ENCODE data around the gene IFNE. TPM values are rescaled to one million over a fixed set of nuclear protein-coding genes. Genes with fewer than 3 reads are reported as not detected.

Gene IFNE
- total RNA-seq, 1 experiment from 2014 or later = 3.5 TPM

- ChIA-PET POLR2A (ENCODE audit: unreplicated experiment) (interaction anchor here (0.7 kb wide), 1 partner anchor 282 kb away, joined by 3 read pairs; the partner anchor contains the start of gene MTAP), CTCF (no interaction called here)
- no TSS peak for BruUV-seq (replicated peaks)
- Histone ChIP-seq H3K27me3 (ENCODE audit: insufficient read depth, low read depth) (no peaks in the 10 kb centered on the region), H3K4me1 (replicated peaks; ENCODE audit: insufficient read depth) (no peaks in the 10 kb centered on the region), H4K20me1 (ENCODE audit: insufficient read depth) (no peaks in the 10 kb centered on the region), H3K36me3 (ENCODE audit: low read depth) (no peaks in the 10 kb centered on the region), H3F3A (ENCODE audit: insufficient read depth, low read depth) (peaks cover 2% of the 10 kb centered on the region; the same call in 1 of the 2 replicates), H3K9me2 (ENCODE audit: insufficient read depth) (no peaks in the 10 kb centered on the region), H3K27ac (no peak overlapping the region), H3K4me2 (no peak overlapping the region), H2AFZ (no peak overlapping the region), H3K4me3 (no peak overlapping the region), H3K79me2 (ENCODE audit: low read depth) (0 out of 2 replicates have a peak, but pooled peaks cover 14% of the 10 kb centered on the region), H3K9me3 (ENCODE audit: insufficient read depth, low read depth) (peaks cover 5% of the 10 kb centered on the region; the same call in 1 of the 2 replicates)
- TF ChIP-seq EZH2 (IDR thresholded peaks at IDR 0.05; ENCODE audit: low read depth) (no peak), CTCF (conservative IDR thresholded peaks at IDR 0.05) (no peak)
- DNase-seq = no peak
- intact Hi-C loops (cut with micrococcal nuclease; ENCODE audit: unreplicated experiment) = no loop called here
Measured at GRCh38 chr9:21519855-21520434, 37.8 kb upstream of the IFNE start.

- H3K9me2 ChIP-seq (ENCODE audit: insufficient read depth) = no peaks in the 10 kb centered on the region
- no peak overlapping the region for H3K4me2 ChIP-seq
- no peaks in the 10 kb centered on the region for H3K27me3 ChIP-seq (ENCODE audit: insufficient read depth, low read depth)
- no peaks in the 10 kb centered on the region for H3F3A ChIP-seq (ENCODE audit: insufficient read depth, low read depth)
- no peak overlapping the region for H3K4me3 ChIP-seq
- DNase-seq = no peak
- no peaks in the 10 kb centered on the region for H3K9me3 ChIP-seq (ENCODE audit: insufficient read depth, low read depth)
- no peak overlapping the region for H3K27ac ChIP-seq
- 0 out of 2 replicates have a peak, but pooled peaks cover 19% of the 10 kb centered on the region for H3K79me2 ChIP-seq (ENCODE audit: low read depth)
- intact Hi-C loops (cut with micrococcal nuclease; ENCODE audit: unreplicated experiment) = no loop called here
- POLR2A ChIA-PET (ENCODE audit: unreplicated experiment) = no interaction called here
- H2AFZ ChIP-seq = no peak overlapping the region
- no peaks in the 10 kb centered on the region for H3K4me1 ChIP-seq (replicated peaks; ENCODE audit: insufficient read depth)
- no peaks in the 10 kb centered on the region for H4K20me1 ChIP-seq (ENCODE audit: insufficient read depth)
- CTCF ChIA-PET = no interaction called here
- TF ChIP-seq EZH2 (IDR thresholded peaks at IDR 0.05; ENCODE audit: low read depth) = no peak
- TF ChIP-seq CTCF (conservative IDR thresholded peaks at IDR 0.05) = no peak
- no TSS peak for BruUV-seq (replicated peaks)
- H3K36me3 ChIP-seq (ENCODE audit: low read depth) = no peaks in the 10 kb centered on the region
Measured at GRCh38 chr9:21516796-21517195, 34.7 kb upstream of the IFNE start.

- H3K27me3 ChIP-seq (ENCODE audit: insufficient read depth, low read depth) = no peaks in the 10 kb centered on the region
- no peaks in the 10 kb centered on the region for H3K9me3 ChIP-seq (ENCODE audit: insufficient read depth, low read depth)
- H2AFZ ChIP-seq = no peak overlapping the region
- H3K4me2 ChIP-seq = no peak overlapping the region
- H3F3A ChIP-seq (ENCODE audit: insufficient read depth, low read depth) = peaks cover 7% of the 10 kb centered on the region; the same call in 1 of the 2 replicates
- H3K9me2 ChIP-seq (ENCODE audit: insufficient read depth) = no peaks in the 10 kb centered on the region
- DNase-seq = no peak
- intact Hi-C loops (cut with micrococcal nuclease; ENCODE audit: unreplicated experiment) = no loop called here
- no peaks in the 10 kb centered on the region for H4K20me1 ChIP-seq (ENCODE audit: insufficient read depth)
- peaks cover 15% of the 10 kb centered on the region; the same call in 1 of the 2 replicates for H3K79me2 ChIP-seq (ENCODE audit: low read depth)
- H3K4me1 ChIP-seq (replicated peaks; ENCODE audit: insufficient read depth) = no peaks in the 10 kb centered on the region
- no peak overlapping the region for H3K4me3 ChIP-seq
- no TSS peak for BruUV-seq (replicated peaks)
- no peak for TF ChIP-seq CTCF (conservative IDR thresholded peaks at IDR 0.05)
- POLR2A ChIA-PET (ENCODE audit: unreplicated experiment) = no interaction called here
- CTCF ChIA-PET = no interaction called here
- no peak overlapping the region for H3K27ac ChIP-seq
- H3K36me3 ChIP-seq (ENCODE audit: low read depth) = no peaks in the 10 kb centered on the region; the same call in 1 of the 2 replicates
Measured at GRCh38 chr9:21513431-21513830, 31.3 kb upstream of the IFNE start.

Data from PC-9 (cell line).